Urinary bladder (tissue), 4 donors: Measurements from ENCODE around the gene UBQLNL. TPM values are rescaled to one million over a fixed set of nuclear protein-coding genes. Genes with fewer than 3 reads are reported as not detected.

ENCODE experiments used
- DNase-seq: peaks from one replicate; pipeline ENCODE4 v3.0.0-alpha.2; 2015; ENCODE audit errors: extremely low spot score
- H3K27ac ChIP-seq: one replicate; pipeline ENCODE4 v1.5.1; 2013; ENCODE audit warnings: low read depth, mild to moderate bottlenecking, moderate library complexity
- H3K36me3 ChIP-seq: one replicate; pipeline ENCODE4 v1.6.1; 2013; ENCODE audit warnings: mild to moderate bottlenecking, moderate library complexity; ENCODE audit not compliant: insufficient read depth
- H3K4me1 ChIP-seq: one replicate; pipeline ENCODE4 v1.6.1; 2013; ENCODE audit warnings: mild to moderate bottlenecking, moderate library complexity; ENCODE audit not compliant: insufficient read depth
- H3K4me3 ChIP-seq: one replicate; pipeline ENCODE4 v1.5.1; 2013; ENCODE audit warnings: low read depth, low read length
- WGBS: extraction: QIAGEN DNeasy Blood & Tissue Kit; methylation state at CpG from one replicate; pipeline ENCODE4 v1.1.7; 2013; 5-methylcytosine and 5-hydroxymethylcytosine counted together
- polyA plus RNA-seq: library from polyadenylated mRNA; stranded (reverse); fragments of 200-250 nt; gene quantifications from one replicate; pipeline ENCODE4 v1.2.3, GENCODE V29; 2013
- total RNA-seq: library from RNA; depleted of rRNA; stranded (reverse); fragments of >200 nt; gene quantifications from one replicate; pipeline ENCODE4 v1.2.3, GENCODE V29; 2014
- donor health status: healthy with polysubstance abuse.
- donor health status: healthy.

Gene UBQLNL
- total and polyA plus RNA-seq, 2 donors = 0.35 to 0.85 TPM

- no peak for DNase-seq
- Histone ChIP-seq H3K4me1 (no peaks in the 10 kb centered on the region), H3K27ac (no peak overlapping the region), H3K36me3 (no peaks in the 10 kb centered on the region), H3K4me3 (no peak overlapping the region)
- WGBS = 42% methylated on average over 1 of the region's 1 CpG
These were observed 12.0 kb upstream of the UBQLNL start for GRCh38 chr11:5528495-5528894.

- Histone ChIP-seq H3K27ac (no peak overlapping the region), H3K36me3 (no peaks in the 10 kb centered on the region), H3K4me1 (no peaks in the 10 kb centered on the region), H3K4me3 (no peak overlapping the region)
- WGBS = 93% methylated on average over 5 of the region's 5 CpGs
- DNase-seq = no peak
These were observed 11.2 kb upstream of the UBQLNL start for GRCh38 chr11:5527716-5528115.

GRCh38 chr11:5524756-5525155 is 8.3 kb upstream of the UBQLNL start:
- Histone ChIP-seq H3K4me1 (no peaks in the 10 kb centered on the region), H3K4me3 (no peak overlapping the region), H3K36me3 (no peaks in the 10 kb centered on the region), H3K27ac (no peak overlapping the region)
- no peak for DNase-seq
- WGBS = 66% methylated on average over 3 of the region's 3 CpGs

GRCh38 chr11:5522308-5522707 is 5.8 kb upstream of the UBQLNL start:
- no peaks in the 10 kb centered on the region for H3K36me3 ChIP-seq
- DNase-seq = no peak
- no peaks in the 10 kb centered on the region for H3K4me1 ChIP-seq
- 93% methylated on average over 2 of the region's 2 CpGs for WGBS
- H3K27ac ChIP-seq = no peak overlapping the region
- no peak overlapping the region for H3K4me3 ChIP-seq

GRCh38 chr11:5521540-5521939 is 5.0 kb upstream of the UBQLNL start:
- no peak overlapping the region for H3K27ac ChIP-seq
- H3K4me3 ChIP-seq = no peak overlapping the region
- 94% methylated on average over 4 of the region's 4 CpGs for WGBS
- H3K4me1 ChIP-seq = no peaks in the 10 kb centered on the region
- H3K36me3 ChIP-seq = no peaks in the 10 kb centered on the region
- no peak for DNase-seq

GRCh38 chr11:5514841-5515240 is 1.7 kb downstream of the UBQLNL start:
- Histone ChIP-seq H3K36me3 (no peaks in the 10 kb centered on the region), H3K4me1 (no peaks in the 10 kb centered on the region), H3K27ac (no peak overlapping the region), H3K4me3 (no peak overlapping the region)
- no peak for DNase-seq

- Histone ChIP-seq H3K4me3 (no peak within 1 kb of the TSS), H3K27ac (no peak within 1 kb of the TSS), H3K4me1 (no peaks in the 10 kb centered on the region), H3K36me3 (no peaks in the 10 kb centered on the region)
- DNase-seq = no peak
- WGBS = 80% methylated on average over 4 of the region's 4 CpGs
These were observed 6.7 kb downstream of the UBQLNL start, which contains the start of gene UBQLN3 for GRCh38 chr11:5509803-5510202. UBQLN3 (minus strand) TSS chr11:5509957; CDS start chr11:5509558, 399 bp downstream.

- H3K27ac ChIP-seq = no peak overlapping the region
- H3K36me3 ChIP-seq = no peaks in the 10 kb centered on the region
- H3K4me1 ChIP-seq = peaks cover 1% of the 10 kb centered on the region
- DNase-seq = no peak
- no peak overlapping the region for H3K4me3 ChIP-seq
- 95% methylated on average over 8 of the region's 8 CpGs for WGBS
These were observed 7.9 kb downstream of the UBQLNL start for GRCh38 chr11:5508605-5509004.

- Histone ChIP-seq H3K4me3 (no peak overlapping the region), H3K4me1 (peaks cover 1% of the 10 kb centered on the region), H3K36me3 (no peaks in the 10 kb centered on the region), H3K27ac (no peak overlapping the region)
- WGBS = 52% methylated on average over 6 of the region's 6 CpGs
- no peak for DNase-seq
These were observed 8.6 kb downstream of the UBQLNL start for GRCh38 chr11:5507933-5508305.

- no peaks in the 10 kb centered on the region for H3K36me3 ChIP-seq
- DNase-seq = no peak
- H3K4me1 ChIP-seq = peaks cover 1% of the 10 kb centered on the region
- H3K27ac ChIP-seq = no peak overlapping the region
- 86% methylated on average over 9 of the region's 9 CpGs for WGBS
- no peak overlapping the region for H3K4me3 ChIP-seq
These were observed 9.1 kb downstream of the UBQLNL start for GRCh38 chr11:5507177-5507932.

GRCh38 chr11:5505363-5506048 is 11.0 kb downstream of the UBQLNL start:
- 86% methylated on average over 9 of the region's 9 CpGs for WGBS
- DNase-seq = no peak
- H3K27ac ChIP-seq = no peak overlapping the region
- H3K4me1 ChIP-seq = peaks cover 1% of the 10 kb centered on the region
- H3K36me3 ChIP-seq = no peaks in the 10 kb centered on the region
- H3K4me3 ChIP-seq = no peak overlapping the region

GRCh38 chr11:5504403-5504921 is 12.0 kb downstream of the UBQLNL start:
- no peaks in the 10 kb centered on the region for H3K36me3 ChIP-seq
- no peak for DNase-seq
- peaks cover 1% of the 10 kb centered on the region for H3K4me1 ChIP-seq
- no peak overlapping the region for H3K27ac ChIP-seq
- WGBS = 77% methylated on average over 2 of the region's 2 CpGs
- H3K4me3 ChIP-seq = no peak overlapping the region

- Histone ChIP-seq H3K27ac (no peak overlapping the region), H3K36me3 (no peaks in the 10 kb centered on the region), H3K4me1 (peaks cover 1% of the 10 kb centered on the region), H3K4me3 (no peak overlapping the region)
- WGBS = 86% methylated on average over 6 of the region's 6 CpGs
- DNase-seq = no peak
These were observed 16.1 kb downstream of the UBQLNL start for GRCh38 chr11:5500393-5500801.

GRCh38 chr11:5499671-5500070 is 16.8 kb downstream of the UBQLNL start:
- peaks cover 1% of the 10 kb centered on the region for H3K4me1 ChIP-seq
- 60% methylated on average over 2 of the region's 2 CpGs for WGBS
- no peaks in the 10 kb centered on the region for H3K36me3 ChIP-seq
- H3K27ac ChIP-seq = no peak overlapping the region
- DNase-seq = no peak
- no peak overlapping the region for H3K4me3 ChIP-seq
